GM12864 (cell line): ENCODE results near the gene MSANTD1.

Experiments
- DNase-seq: peaks from one replicate; pipeline ENCODE4 v3.0.0-alpha.2; 2011; ENCODE audit warnings: low read depth
- H3K4me3 ChIP-seq: 2 replicates; pipeline ENCODE4 v1.5.1; 2011; ENCODE audit warnings: mild to moderate bottlenecking, low read depth, low read length, control low read depth
- TF ChIP-seq, protein P1 (sequence below): IDR thresholded peaks from 2 replicates; pipeline ENCODE4 v1.5.1; 2011; ENCODE audit warnings: low read depth, mild to moderate bottlenecking, moderate library complexity, low read length, control low read depth, inconsistent platforms; ENCODE audit errors: missing control alignments

The MSANTD1 gene

DNA sequence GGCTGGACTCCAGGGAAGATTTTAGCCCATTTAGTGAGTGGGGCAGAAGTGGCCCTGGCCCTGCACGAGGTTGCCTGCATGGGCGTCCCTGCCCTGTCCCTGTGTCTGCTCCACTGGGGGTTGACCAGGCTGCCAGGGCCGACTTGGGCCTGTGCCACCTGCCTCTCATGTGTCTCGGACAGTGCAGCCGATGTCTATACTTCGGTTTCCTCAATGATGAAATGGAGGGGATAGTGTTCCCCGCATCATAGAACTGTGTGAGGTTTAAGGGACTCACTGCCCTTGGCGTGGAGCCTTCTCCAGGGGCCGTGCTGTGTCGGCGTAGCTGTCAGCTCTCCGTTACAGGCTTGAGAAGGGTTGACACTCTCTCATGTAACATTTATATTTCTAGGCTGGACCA is 27.0 kb upstream of the MSANTD1 start:
- DNase-seq: no peak
- TF ChIP-seq, protein P1, sequence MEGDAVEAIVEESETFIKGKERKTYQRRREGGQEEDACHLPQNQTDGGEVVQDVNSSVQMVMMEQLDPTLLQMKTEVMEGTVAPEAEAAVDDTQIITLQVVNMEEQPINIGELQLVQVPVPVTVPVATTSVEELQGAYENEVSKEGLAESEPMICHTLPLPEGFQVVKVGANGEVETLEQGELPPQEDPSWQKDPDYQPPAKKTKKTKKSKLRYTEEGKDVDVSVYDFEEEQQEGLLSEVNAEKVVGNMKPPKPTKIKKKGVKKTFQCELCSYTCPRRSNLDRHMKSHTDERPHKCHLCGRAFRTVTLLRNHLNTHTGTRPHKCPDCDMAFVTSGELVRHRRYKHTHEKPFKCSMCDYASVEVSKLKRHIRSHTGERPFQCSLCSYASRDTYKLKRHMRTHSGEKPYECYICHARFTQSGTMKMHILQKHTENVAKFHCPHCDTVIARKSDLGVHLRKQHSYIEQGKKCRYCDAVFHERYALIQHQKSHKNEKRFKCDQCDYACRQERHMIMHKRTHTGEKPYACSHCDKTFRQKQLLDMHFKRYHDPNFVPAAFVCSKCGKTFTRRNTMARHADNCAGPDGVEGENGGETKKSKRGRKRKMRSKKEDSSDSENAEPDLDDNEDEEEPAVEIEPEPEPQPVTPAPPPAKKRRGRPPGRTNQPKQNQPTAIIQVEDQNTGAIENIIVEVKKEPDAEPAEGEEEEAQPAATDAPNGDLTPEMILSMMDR: no peak
- no peak overlapping the region for H3K4me3 ChIP-seq

DNA sequence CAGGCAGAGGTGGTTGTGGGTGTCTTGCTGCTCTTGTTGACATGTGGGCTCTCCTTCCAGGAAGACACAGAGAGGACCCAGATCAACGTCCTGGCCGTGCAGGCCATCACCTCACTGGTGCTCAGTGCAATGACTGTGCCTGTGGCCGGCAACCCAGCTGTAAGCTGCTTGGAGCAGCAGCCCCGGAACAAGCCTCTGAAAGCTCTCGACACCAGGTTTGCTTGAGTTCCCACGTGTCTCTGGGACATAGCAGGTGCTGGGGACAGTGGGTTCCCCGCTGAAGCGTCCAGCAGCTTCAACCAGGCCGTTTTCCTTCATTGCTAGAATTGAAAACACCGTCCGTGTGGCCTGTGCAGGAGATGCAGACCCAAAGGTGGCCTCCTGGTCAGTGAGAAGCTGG is 25.6 kb upstream of the MSANTD1 start:
- no peak overlapping the region for H3K4me3 ChIP-seq
- no peak for DNase-seq
- TF ChIP-seq, protein P1: no peak

DNA sequence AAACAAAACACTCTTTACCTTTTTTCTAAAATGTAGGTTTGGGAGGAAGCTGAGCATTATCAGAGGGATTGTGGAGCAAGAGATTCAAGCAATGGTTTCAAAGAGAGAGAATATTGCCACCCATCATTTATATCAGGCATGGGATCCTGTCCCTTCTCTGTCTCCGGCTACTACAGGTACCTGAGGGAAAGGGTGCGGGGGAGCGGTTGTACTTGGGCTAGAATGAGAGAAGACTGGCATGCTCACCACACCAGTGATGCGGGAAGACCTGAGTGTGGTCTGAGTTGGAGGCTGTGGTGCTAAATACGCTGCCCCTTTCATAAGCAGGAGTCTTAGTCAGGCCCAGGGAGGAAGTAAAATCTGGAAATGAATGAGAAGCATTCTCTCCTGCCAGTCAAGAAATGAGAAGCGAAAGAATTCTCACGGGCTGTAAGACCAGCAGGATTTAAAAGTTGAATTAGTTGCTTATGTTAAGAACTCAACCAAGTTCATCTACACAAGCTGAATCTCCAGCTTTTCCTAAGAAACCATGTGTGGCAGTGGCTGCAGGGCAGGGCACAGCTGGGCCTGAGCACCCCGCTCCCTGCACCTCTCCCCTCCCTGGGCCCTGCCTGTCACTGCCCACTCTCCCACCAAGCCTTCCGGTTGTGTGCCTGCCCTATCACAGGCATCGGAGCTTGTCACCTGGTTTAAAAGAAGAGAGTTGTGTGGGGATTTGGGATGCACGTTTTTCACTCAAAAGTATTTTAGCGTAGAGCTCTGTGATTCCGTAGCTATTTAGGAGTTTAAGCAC is 24.8 kb upstream of the MSANTD1 start:
- TF ChIP-seq, protein P1: no peak
- no peak overlapping the region for H3K4me3 ChIP-seq
- no peak for DNase-seq

DNA sequence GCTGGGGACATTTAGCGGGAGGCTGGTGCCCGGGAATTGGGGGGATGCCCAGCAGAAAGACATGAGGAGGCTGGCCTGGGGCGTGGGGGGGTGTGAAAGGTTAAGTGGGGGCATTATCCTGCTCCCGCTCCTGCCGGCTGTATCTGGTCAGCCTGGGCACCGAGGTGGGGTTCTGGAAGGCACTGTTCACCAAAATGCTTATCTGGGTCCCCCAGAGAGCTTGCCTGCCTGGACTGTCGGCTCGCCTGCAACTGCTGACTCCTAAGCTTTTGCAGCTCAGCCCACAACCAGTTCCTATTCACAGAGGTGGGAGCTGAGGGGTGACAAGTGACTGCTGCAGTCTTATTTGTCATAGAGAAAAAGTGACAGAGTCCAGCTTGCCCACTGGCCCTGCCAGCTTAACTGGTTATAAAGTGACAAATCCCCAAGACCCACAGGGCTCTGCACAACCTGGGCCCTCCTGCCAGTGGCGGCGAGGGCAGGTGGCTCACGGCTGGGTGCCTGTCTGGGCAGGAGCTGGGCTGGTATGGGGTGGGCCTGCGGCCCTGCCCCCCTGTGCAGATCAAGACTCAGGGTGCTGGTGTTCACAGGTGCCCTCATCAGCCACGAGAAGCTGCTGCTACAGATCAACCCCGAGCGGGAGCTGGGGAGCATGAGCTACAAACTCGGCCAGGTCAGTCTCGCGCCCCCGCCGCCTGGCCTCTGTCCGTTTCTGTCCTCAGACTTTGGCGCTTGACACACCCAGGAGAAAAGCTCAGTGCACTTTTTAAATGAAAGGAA is 23.7 kb upstream of the MSANTD1 start:
- no peak overlapping the region for H3K4me3 ChIP-seq
- no peak for DNase-seq
- TF ChIP-seq, protein P1: no peak

DNA sequence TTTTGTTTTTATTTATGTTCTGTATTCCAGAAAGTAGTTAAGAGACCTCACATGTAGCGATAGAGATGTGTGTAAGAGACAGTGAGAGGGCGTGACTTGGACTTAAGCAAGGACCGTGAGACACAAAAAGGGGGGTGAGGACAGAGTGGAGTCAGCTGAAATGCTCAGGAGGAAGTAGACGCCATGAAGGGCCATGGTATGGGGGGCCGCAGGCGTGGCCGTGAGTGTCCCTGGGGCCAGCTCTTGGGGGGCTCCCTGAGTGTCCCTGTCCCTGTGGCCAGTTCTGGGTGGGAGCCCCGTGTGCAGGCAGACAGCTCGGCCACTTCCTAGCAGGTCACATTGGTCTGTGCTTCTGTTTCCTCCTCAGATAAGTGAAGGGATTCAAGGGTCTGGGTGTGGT is 23.0 kb upstream of the MSANTD1 start:
- no peak for DNase-seq
- TF ChIP-seq, protein P1: no peak
- H3K4me3 ChIP-seq: no peak overlapping the region

DNA sequence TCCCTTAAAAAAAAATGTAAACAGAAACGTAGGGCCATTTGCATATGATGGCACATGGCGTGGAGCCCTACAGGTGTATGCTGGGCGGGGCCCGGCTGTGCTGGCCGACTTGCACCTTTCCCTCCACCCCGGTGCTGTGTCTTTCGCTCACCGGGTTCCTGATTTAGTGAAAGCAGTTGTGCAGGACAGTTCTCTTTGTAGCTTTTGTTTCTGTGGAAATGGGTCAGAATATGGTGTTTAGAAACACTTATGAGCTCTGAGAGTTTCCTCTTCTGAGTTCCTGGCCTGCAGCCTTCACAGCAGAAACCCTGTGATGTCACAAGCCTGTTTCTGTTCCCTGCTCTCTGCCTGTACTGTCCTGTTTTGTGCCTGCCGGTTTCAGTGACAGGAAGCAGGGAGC is 22.5 kb upstream of the MSANTD1 start:
- TF ChIP-seq, protein P1: no peak
- DNase-seq: no peak
- H3K4me3 ChIP-seq: no peak overlapping the region
